Mammary microvascular endothelial cell (primary cell): ENCODE measurements around the gene PTAR1. TPM values are rescaled to one million over a fixed set of nuclear protein-coding genes. Genes with fewer than 3 reads are reported as not detected.

Experiments
- total RNA-seq: library from RNA; depleted of rRNA; stranded (reverse); fragments of >200 nt; gene quantifications from 2 replicates; pipeline ENCODE4 v1.2.3, GENCODE V29; 2015

The PTAR1 gene
- 20.9 and 31.0 TPM in 2 replicates for total RNA-seq

DNA sequence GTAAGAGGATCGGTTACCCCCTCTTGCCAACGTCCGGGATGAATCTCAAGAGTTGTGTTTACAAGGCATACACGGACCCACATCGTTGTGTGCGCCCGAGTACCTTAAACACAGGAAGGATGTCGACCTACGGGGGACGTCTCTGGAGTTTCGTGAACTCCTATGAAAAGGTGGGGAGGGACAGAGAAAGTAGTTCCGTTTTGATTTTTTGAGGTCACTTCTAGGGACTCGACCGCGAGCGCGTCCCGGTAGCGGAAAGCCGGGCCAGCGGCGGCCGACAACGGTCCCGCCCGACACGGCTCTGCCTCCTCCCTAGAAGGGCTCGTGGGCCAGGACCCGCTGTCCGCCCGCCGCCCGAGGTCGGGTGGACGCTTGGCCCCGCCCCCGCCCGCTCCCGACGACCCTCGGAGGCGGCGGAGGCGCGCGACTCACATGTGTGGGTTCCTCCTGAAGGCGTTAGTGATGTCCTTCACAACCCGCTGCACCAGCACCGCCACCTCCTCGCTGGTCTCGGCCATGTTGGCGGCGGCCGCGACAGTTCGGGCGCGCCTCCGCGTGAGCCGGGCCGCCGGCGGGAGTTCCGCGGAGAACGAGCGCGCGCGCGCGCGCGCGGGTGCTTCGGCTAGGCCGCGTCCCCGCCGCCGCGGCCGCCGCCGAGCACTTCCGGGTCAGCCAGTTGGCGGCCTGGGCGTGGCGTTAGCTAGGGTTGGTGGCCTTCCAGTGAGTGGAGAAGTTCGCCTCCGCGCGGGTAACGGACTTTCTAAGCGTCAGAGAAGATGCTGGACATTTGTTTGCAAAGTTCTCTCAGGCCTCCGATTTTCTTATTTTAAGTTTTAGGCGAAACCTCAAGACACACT, at the start of gene PTAR1:
Gene PTAR1, minus strand, starts transcription at position 591 of the 857 bp plus-strand sequence. Its CDS starts 73 bp downstream, at position 518.

DNA sequence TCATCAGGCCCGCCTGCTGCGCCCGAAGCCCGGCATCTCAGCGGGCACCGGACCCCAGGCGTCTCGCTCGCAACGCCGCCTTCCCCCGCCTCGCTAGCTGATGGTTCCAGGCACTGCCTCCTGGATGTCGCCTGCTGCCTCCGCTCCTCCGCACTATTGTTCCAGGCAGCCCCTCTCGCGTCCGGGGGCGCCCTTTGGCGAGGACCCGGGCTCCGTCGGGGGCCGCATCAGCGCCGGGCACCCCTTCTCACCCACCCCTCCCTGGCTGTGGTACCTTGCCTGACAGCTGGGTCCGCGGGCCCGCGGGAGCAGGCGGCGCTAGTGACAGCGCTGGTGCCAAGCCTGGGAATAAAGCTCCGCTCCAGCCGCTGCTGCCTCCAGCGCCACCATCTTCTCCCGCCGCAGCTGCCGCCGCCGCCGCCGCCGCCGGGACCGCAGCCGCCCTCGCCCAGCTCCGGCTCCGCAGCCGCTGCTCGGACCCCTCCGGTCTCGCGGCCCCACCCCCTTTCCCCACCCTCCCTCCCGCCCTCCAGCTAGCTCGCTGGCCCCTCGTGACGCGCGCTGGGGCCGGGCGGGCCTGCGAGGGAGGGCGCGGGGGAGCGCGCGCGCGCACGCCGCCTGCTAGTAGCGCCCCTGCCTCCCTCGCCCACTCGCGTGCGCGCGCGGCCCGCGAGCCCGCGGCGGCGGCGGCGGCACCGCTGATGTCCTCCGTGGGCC, 87.8 kb downstream of the PTAR1 start, which contains the start of gene APBA1:
Gene APBA1, minus strand, starts transcription at position 493 of the 717 bp plus-strand sequence.

Other genes starting within 250 kb of the PTAR1 start
- 12.9 and 16.0 TPM in 2 replicates for gene APBA1, start 87.6 kb downstream of the PTAR1 start, total RNA-seq
- gene CFAP95, start 60.8 kb upstream of the PTAR1 start, total RNA-seq, result 0.27 TPM in 1 of 2 replicates, not detected in the other